Adipose tissue (tissue), 3 donors: ENCODE data around the gene MICAL3. TPM values are rescaled to one million over a fixed set of nuclear protein-coding genes. Genes with fewer than 3 reads are reported as not detected.

ENCODE experiments used
- H3K27ac ChIP-seq: one replicate; pipeline ENCODE4 v1.5.1; 2013; ENCODE audit warnings: low read depth, low read length
- WGBS, 3 donors: extraction: QIAGEN DNeasy Blood & Tissue Kit; methylation state at CpG; one replicate each; pipeline ENCODE4 v1.1.7; 2013; 5-methylcytosine and 5-hydroxymethylcytosine counted together
- polyA plus RNA-seq, 3 donors: library from polyadenylated mRNA; stranded (reverse); fragments of 200-250 nt; gene quantifications; one replicate each; pipeline ENCODE4 v1.2.3, GENCODE V29; 2013
- donor health status: healthy with polysubstance abuse.
- donor health status: Bipolar disorder and iron deficiency.
- donor health status: healthy.

The MICAL3 gene
- polyA plus RNA-seq, 3 donors = 7.9 to 12.1 (median 11.7) TPM

GRCh38 chr22:17965538-17966402 lies 58.6 kb downstream of the MICAL3 start:
- 71 to 85% (median 79%) methylated on average over 12 of the region's 12 CpGs for WGBS, 3 donors
- no peak overlapping the region for H3K27ac ChIP-seq

GRCh38 chr22:17964643-17965042 lies 59.7 kb downstream of the MICAL3 start:
- H3K27ac ChIP-seq = no peak overlapping the region
- WGBS, 3 donors = 61 to 81% (median 72%) methylated on average over 10 of the region's 10 CpGs

DNA sequence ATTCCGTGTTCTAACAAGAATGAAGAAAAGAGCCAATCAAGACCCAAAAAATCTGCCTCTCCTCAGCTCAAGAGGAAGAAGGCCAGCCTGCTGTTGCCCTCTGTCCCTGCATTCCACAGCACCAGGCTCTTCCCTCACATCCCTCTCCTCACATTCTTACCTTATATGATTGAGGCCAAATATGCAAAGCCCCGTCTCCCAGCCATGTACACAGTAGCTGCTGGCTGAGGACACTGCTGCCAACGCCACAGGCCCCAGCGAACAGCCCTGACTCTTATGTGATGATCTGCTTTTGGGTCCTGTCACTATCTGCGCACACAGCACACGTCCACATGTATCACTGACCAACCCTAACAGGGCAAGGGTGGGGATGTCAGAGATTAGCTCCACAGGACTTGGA lies 60.2 kb downstream of the MICAL3 start:
- WGBS, 3 donors = 67 to 88% (median 88%) methylated on average over 6 of the region's 6 CpGs
- H3K27ac ChIP-seq = no peak overlapping the region

- no peak overlapping the region for H3K27ac ChIP-seq
- 88 to 94% (median 91%) methylated on average over 8 of the region's 8 CpGs for WGBS, 3 donors
These were observed 61.3 kb downstream of the MICAL3 start for GRCh38 chr22:17963015-17963414.

- no peak overlapping the region for H3K27ac ChIP-seq
- WGBS, 3 donors = 96 to 98% (median 96%) methylated on average over 13 of the region's 13 CpGs
These were observed 62.2 kb downstream of the MICAL3 start for GRCh38 chr22:17962168-17962567.

- no peak overlapping the region for H3K27ac ChIP-seq
- WGBS, 3 donors = 0 to 100% (median 94%) methylated on average over 1 of the region's 1 CpG
These were observed 63.0 kb downstream of the MICAL3 start for GRCh38 chr22:17961446-17961729.

DNA sequence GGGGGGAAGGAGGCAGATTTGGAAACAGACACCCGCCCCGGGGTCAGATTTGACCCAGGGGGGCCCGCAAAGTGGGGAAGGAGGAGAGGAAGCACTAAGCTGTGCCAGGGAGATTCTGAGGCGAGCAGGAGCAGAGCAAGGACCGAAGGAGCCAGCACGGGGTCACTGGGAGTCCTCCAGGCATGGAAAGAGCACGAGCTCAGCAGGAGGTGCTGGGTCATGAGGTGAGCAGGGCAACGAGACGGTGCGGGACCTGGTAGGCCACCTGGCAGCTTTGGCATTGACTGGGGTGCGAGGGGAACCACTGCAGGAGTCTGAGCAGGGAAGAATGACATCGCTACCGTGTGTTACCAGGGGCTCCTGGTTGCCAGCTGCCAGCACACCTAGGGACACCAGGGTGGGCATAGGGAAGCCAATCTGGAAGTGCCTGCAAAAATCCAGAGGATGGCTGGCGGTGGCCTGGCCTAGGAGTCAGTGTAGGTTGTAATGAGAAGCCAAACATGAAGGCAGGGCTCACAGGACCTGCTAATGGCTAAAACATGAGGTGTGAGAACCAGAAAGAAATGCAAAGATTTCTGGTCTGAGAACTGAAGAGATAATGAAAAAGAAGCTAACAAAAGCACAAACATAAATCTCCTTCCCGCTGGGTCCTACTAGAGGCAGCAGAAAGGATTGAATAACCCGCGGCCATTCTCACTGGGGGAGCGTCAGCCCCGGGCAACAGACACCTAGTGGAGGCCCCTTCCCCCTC lies 63.5 kb downstream of the MICAL3 start:
- 82 to 90% (median 83%) methylated on average over 19 of the region's 19 CpGs for WGBS, 3 donors
- no peak overlapping the region for H3K27ac ChIP-seq

DNA sequence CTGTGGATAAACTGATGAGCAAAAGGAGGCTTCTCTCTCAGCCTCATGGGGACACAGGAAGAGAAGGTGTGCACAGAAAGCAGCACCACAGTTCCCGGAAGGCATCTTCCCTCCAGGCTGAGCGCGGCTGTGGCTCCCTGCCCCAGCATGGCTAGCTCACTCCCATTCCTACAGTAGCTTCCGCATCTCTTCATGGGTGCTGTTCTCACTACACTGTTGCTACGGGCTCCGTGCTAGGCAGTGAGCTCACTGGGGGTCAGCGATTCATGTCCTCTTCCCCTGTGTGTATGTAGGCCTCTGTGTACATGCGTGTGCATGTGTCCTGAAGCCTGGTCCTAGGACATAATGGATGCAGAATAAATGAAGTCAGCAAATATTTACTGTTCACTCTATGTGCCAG lies 64.3 kb downstream of the MICAL3 start:
- WGBS, 3 donors = 95 to 97% (median 96%) methylated on average over 8 of the region's 8 CpGs

DNA sequence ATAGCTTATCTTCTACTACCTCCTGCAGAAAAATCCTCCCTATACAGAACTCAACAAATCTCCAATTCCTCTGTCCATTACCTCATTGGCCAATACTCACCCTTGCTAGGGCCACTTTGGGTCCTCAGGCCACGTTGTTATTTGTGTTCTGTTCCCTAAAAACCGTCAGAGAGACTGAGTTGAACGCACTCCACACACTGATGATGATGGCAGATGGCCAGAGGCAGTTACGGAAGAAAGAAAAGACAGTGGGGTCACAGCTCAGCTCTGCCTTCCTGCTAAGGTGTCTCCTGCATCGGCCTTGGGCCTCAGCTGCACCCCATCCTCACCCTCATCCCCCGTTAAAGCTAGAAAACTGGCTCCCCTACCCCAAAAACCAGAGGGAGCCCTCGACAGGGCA lies 66.2 kb downstream of the MICAL3 start:
- no peak overlapping the region for H3K27ac ChIP-seq

More for the DNA sequence above, 64.3 kb downstream of the MICAL3 start:
- H3K27ac ChIP-seq = no peak overlapping the region

DNA sequence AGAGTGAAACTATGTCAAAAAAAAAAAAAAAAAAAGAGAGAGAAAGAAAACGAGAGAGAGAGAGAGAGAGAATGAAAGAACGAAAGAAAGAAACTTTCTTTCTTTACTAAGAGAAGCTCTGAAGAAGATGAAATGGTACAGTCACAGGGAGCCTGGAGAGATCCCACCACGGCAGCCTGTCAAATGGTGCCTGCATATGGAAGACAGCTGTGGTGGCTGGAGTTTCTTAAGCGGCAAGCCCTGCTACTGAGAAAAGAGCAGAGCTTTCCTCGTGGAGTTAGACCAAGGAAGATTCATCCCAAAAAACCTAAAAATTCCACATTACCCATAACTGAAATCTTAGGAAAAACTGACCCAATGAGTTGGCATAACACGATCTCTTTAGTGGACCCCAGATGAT lies 66.7 kb downstream of the MICAL3 start:
- H3K27ac ChIP-seq = no peak overlapping the region
- 77 to 91% (median 83%) methylated on average over 5 to 6 of the region's 6 CpGs for WGBS, 3 donors

More for the DNA sequence above, 66.2 kb downstream of the MICAL3 start:
- 77 to 90% (median 85%) methylated on average over 7 of the region's 7 CpGs for WGBS, 3 donors

DNA sequence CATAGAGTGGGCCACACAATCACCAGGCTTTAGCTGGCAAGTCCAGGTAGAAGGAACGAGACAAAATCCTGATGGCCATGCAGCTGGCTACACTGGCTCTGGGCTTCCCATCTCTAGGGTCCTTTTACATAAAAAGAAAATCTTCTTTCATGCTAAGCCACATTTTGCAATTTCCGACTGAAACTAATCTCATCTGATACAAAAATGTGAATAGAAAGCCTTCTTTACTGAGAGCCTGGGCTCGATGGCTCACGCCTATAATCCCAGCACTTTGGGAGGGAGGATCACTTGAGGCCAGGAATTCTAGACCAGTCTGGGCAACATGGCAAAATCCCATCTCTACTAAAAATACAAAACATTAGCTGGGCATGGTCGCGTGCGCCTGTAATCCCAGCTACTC lies 67.2 kb downstream of the MICAL3 start:
- 82 to 94% (median 94%) methylated on average over 7 of the region's 7 CpGs for WGBS, 3 donors
- H3K27ac ChIP-seq = no peak overlapping the region

- 80 to 97% (median 83%) methylated on average over 9 of the region's 9 CpGs for WGBS, 3 donors
- H3K27ac ChIP-seq = no peak overlapping the region
These were observed 67.7 kb downstream of the MICAL3 start for GRCh38 chr22:17956630-17957029.

- no peak overlapping the region for H3K27ac ChIP-seq
- WGBS, 3 donors = 64 to 70% (median 68%) methylated on average over 8 of the region's 8 CpGs
These were observed 68.6 kb downstream of the MICAL3 start for GRCh38 chr22:17955590-17956379.

- H3K27ac ChIP-seq = no peak overlapping the region
- 87 to 90% (median 88%) methylated on average over 8 of the region's 8 CpGs for WGBS, 3 donors
These were observed 69.3 kb downstream of the MICAL3 start for GRCh38 chr22:17954860-17955587.

DNA sequence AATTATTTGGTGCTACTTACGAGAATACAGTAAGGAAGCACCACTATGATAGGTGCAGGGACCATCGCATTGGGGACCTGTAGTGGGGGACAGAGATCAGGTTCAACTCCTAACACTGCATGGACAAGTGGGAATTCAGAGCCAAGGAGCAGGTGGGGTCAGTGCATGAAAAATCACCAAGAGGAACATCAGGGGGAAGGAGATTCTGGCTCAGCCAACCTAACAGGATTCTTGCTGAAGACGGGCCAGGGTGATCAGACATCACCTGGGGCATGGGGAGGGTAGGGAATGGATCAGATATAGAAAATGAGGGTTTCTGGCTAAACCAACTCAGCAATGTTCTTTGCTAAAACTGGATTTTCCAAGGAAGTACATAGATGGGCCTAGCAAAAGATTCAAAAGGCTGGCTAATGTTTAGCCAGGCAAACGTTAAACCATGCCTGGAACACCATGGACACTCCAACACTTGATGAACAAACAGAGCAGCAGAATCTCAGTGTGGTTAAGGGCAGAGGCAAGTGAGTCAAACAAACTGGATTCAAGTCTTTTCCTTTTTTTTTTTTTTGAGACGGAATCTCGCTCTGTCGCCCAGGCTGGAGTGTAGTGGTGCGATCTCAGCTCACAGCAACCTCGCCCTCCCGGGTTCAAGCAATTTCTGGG lies 70.0 kb downstream of the MICAL3 start:
- WGBS, 3 donors = 78 to 94% (median 92%) methylated on average over 10 of the region's 10 CpGs
- no peak overlapping the region for H3K27ac ChIP-seq

DNA sequence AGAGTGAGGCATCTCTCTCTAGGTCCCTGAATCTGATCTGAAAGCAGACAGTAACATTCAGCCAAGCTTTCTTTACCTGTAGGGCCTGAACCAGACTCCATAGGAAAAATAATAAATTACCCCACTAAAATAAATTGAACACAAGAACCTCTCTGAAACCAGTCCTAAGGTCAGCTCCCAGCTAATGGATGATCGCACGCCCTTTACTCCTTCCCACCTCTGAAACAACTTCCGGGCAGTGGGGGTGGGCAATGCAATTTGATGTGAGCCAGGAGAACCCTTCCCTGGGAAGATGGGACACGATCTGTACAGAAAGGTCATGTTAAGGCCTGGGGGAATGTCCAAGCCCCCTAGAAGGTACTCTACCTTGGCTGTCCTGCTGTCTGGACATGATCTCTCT lies 71.2 kb downstream of the MICAL3 start:
- H3K27ac ChIP-seq = no peak overlapping the region
- 96 to 97% (median 96%) methylated on average over 4 of the region's 4 CpGs for WGBS, 3 donors

GRCh38 chr22:17952273-17952801 lies 72.0 kb downstream of the MICAL3 start:
- H3K27ac ChIP-seq = no peak overlapping the region
- WGBS, 3 donors = 87 to 92% (median 92%) methylated on average over 9 of the region's 9 CpGs

GRCh38 chr22:17951315-17951714 lies 73.0 kb downstream of the MICAL3 start:
- H3K27ac ChIP-seq = no peak overlapping the region
- WGBS, 3 donors = 43 to 86% (median 81%) methylated on average over 5 of the region's 5 CpGs
